T-helper 2 cell treated with Interferon-gamma antibody and Interleukin-4, amounts not matched to agents 100 ng/mL and 5 ng/mL, for 36 hours (primary cell): ENCODE measurements around the gene KRT33B. TPM values are rescaled to one million over a fixed set of nuclear protein-coding genes. Genes with fewer than 3 reads are reported as not detected.
"Not testable (repeated sequence)": the region's sequence is repeated elsewhere in the genome, so short reads cannot be mapped to it uniquely, and the experiment has no call there.

Experiments used
- intact Hi-C: fragments of 100-400 bp; cut with micrococcal nuclease; formaldehyde crosslinking; loops from one replicate; pipeline ENCODE4 v1.15.1; 2023
- total RNA-seq: library from RNA; stranded (reverse); gene quantifications from 2 replicates; pipeline ENCODE4 v1.2.3, GENCODE V29; 2022

The KRT33B gene
- total RNA-seq, 1 donor from 2014 or later: not detected

- intact Hi-C loops: no loop called here
These were observed 21.5 kb downstream of the KRT33B start for GRCh38 chr17:41347869-41348760.

DNA sequence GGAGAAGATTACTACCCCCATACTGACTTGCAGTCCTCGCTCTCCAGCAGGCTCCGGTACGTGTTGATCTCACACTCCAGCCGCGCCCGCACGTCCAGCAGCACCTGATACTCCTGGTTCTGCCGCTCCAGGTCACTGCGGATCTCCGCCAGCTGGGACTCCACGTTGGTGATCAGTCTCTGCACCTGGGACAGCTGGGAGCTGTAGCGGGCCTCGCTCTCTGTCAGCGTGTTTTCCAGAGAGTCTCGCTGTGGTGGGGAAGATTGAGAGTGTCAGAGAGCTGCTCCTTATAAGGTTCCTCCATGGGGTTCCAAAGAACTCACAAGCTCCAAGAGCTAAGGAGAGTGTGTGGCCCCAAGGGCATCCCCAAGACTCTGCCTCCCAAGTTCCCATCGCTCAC, 23.2 kb downstream of the KRT33B start:
- intact Hi-C loops: not testable (repeated sequence)

- intact Hi-C loops: no loop called here
These were observed 23.6 kb downstream of the KRT33B start for GRCh38 chr17:41345992-41346391.

DNA sequence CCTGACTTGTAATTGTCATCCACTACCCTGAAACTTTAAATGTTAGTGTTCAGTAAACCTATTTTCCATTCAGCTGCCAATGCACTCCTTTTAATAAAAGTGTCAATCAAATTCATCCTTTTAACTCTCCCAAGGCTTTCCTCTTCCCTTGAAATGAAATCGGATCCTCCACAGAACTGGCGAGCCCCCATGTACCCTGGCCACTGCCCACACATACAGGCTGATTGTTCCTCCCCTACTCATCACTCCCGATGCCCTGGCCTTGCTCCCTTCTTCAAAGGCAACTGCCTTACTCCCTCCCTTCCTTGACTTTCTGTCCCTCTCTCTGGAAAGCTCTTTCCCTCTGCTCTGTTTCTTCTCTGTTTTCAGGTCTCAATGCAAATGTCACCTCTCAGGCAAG, 26.6 kb downstream of the KRT33B start:
- intact Hi-C loops: no loop called here

- intact Hi-C loops: no loop called here
These were observed 28.4 kb downstream of the KRT33B start for GRCh38 chr17:41340934-41341861.

- intact Hi-C loops: no loop called here
These were observed 29.1 kb downstream of the KRT33B start for GRCh38 chr17:41340494-41340893.

- intact Hi-C loops: no loop called here
These were observed 29.9 kb downstream of the KRT33B start for GRCh38 chr17:41339571-41340172.

DNA sequence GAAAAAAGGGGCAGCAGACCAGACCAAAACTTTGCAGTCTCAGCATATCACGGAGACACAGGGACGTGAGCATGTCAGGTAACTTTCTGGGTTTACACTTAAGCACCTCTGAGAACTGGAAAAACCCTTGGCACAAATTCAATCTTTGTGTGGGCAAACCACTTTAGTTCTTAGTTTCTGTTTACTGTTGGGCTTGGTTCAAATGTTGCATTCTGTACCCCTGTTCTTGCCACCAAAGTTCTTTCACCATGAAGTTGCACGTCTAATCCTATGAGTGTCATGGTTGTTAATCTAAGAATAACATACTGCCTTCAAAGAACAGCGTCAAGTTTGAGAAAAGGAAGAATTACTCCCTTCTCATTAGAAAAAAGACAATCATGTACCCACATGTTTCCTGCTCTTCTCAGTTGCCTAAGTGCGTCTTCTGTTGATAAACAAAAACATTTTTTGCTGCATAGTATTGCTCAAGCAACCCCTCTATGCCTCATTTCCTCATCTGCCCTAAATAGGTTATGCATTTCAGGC, 30.6 kb downstream of the KRT33B start:
- intact Hi-C loops: no loop called here

- intact Hi-C loops: no loop called here
These were observed 33.9 kb downstream of the KRT33B start for GRCh38 chr17:41335747-41336146.

DNA sequence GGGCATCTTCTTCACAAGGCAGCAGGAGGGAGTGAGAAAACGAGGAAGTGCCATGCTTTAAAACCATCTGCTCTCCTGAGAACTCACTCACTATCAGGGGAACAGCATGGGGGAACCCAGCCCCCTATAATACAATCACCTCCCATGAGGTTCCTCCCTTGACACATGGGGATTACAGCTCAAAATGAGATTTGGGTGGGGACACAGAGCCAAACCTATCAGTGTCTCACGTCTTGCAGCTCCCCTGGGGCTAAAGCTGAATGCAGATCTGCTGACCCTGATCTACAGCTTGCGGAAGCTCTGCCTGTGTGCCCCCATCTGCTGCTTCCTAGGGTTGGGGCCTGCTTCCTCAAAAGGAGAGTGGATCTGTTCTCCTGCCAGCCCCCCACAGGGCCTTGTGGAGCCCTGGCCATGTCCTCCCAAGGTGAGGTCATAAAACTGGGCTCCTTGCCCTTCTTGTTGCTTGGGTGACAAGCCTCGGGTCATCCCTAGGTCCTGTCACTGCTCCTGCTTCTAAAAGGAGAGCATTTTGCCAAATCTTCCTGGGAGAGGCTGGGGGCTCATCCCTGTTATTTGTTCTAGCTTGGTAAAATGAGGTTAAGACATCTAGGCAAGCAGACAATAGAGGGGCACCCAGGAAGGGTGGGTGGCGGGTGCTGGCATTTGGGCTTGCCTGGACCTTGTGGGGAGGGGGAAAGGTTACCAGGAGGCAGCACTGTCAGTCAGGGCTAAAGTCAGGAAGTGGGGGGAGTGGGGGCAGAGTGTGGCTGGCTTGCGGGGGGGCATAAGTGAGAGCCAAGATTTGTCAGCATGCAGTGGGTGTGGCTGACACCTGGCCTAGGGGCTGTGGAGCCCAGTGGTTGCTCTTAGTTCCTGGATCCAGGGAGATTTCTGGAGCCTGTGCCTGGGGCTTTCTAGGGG, 35.0 kb downstream of the KRT33B start:
- intact Hi-C loops: no loop called here

GRCh38 chr17:41333836-41334235, 35.8 kb downstream of the KRT33B start:
- intact Hi-C loops: no loop called here

GRCh38 chr17:41333098-41333497, 36.5 kb downstream of the KRT33B start:
- intact Hi-C loops: no loop called here

GRCh38 chr17:41332239-41332638, 37.4 kb downstream of the KRT33B start:
- intact Hi-C loops: no loop called here

- intact Hi-C loops: no loop called here
These were observed 38.0 kb downstream of the KRT33B start for GRCh38 chr17:41331606-41332005.

- intact Hi-C loops: no loop called here
These were observed 40.2 kb downstream of the KRT33B start for GRCh38 chr17:41329279-41329948.

- intact Hi-C loops: no loop called here
These were observed 41.4 kb downstream of the KRT33B start for GRCh38 chr17:41328207-41328606.

GRCh38 chr17:41327411-41328120, 42.0 kb downstream of the KRT33B start:
- intact Hi-C loops: no loop called here

GRCh38 chr17:41326173-41327145, 43.2 kb downstream of the KRT33B start:
- intact Hi-C loops: no loop called here
